ENCODE data around the gene CTSH. TPM values are rescaled to one million over a fixed set of nuclear protein-coding genes. Genes with fewer than 3 reads are reported as not detected.

Gene CTSH
- total and polyA plus RNA-seq, 2 experiments from 2014 or later: 19.7 to 19.9 TPM

DNA sequence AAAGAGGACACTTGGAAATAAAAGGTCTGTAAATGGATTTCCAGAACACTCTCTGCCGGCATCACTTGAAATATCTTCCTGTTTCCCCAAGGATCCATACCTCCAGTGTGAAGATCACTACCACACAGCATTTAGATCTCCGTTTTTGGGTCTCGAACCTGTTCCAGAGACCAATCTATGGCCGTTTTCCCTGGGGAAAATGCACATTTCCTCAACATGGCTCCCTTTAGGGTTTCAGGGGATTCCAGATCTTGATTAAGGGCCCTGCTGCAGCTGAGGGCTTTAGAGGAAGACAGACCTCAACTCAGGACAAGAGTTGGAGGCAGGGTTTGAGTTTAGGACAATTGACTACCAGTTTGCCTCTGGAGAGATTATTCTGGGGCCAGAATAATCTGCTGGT is 2.1 kb downstream of the CTSH start (continued):
- no peak for TF ChIP-seq ZNF114 (CRISPR knock-in tag; IDR thresholded peaks at IDR 0.05)
- TF ChIP-seq ETS1 (IDR thresholded peaks at IDR 0.05): no peak
- TF ChIP-seq CREB1 (CRISPR knock-in tag; IDR thresholded peaks at IDR 0.05; ENCODE audit: low read depth): no peak

GRCh38 chr15:78938658-78939488 is 6.0 kb downstream of the CTSH start:
- peaks cover 14% of the 10 kb centered on the region for H3K27me3 ChIP-seq (ENCODE audit: insufficient read depth)
- DNase-seq (ENCODE audit: low spot score) (no peak), ATAC-seq (no peak)
- TF ChIP-seq, protein P1, sequence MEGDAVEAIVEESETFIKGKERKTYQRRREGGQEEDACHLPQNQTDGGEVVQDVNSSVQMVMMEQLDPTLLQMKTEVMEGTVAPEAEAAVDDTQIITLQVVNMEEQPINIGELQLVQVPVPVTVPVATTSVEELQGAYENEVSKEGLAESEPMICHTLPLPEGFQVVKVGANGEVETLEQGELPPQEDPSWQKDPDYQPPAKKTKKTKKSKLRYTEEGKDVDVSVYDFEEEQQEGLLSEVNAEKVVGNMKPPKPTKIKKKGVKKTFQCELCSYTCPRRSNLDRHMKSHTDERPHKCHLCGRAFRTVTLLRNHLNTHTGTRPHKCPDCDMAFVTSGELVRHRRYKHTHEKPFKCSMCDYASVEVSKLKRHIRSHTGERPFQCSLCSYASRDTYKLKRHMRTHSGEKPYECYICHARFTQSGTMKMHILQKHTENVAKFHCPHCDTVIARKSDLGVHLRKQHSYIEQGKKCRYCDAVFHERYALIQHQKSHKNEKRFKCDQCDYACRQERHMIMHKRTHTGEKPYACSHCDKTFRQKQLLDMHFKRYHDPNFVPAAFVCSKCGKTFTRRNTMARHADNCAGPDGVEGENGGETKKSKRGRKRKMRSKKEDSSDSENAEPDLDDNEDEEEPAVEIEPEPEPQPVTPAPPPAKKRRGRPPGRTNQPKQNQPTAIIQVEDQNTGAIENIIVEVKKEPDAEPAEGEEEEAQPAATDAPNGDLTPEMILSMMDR (conservative IDR thresholded peaks at IDR 0.05; ENCODE audit: low read depth in 2 of 2): no peak
- no peak overlapping the region for H3K27ac ChIP-seq (ENCODE audit: low read depth)
- no peak overlapping the region for H3K4me3 ChIP-seq
- Mint-ChIP-seq H3K36me3 (ENCODE audit: low read depth) (no peaks in the 10 kb centered on the region; the same call in 2 of the 3 replicates), H3K27me3 (ENCODE audit: insufficient read depth, low read depth, poor library complexity) (peaks cover 12% of the 10 kb centered on the region), H3K9me3 (no peaks in the 10 kb centered on the region; the same call in 2 of the 3 replicates), H3K27ac (no peak overlapping the region), H3K4me1 (peaks cover under 1% of the 10 kb centered on the region; the same call in 2 of the 3 replicates), H3K4me3 (no peak overlapping the region)
- no peaks in the 10 kb centered on the region for H3K36me3 ChIP-seq (ENCODE audit: insufficient read depth)
- no peak overlapping the region for H2AFZ ChIP-seq
- no peaks in the 10 kb centered on the region for H4K20me1 ChIP-seq (replicated peaks; ENCODE audit: insufficient read depth)
- H3K79me2 ChIP-seq (replicated peaks; ENCODE audit: insufficient read depth): no peaks in the 10 kb centered on the region
- H3F3A ChIP-seq (replicated peaks; ENCODE audit: low read depth): no peaks in the 10 kb centered on the region
- H3K9me2 ChIP-seq (ENCODE audit: insufficient read depth): no peaks in the 10 kb centered on the region
- H3K4me1 ChIP-seq (ENCODE audit: insufficient read depth): no peaks in the 10 kb centered on the region
- H3K4me2 ChIP-seq: no peak overlapping the region

GRCh38 chr15:78937132-78937739 is 7.6 kb downstream of the CTSH start:
- Histone ChIP-seq H2AFZ (no peak overlapping the region), H3K9me2 (ENCODE audit: insufficient read depth) (no peaks in the 10 kb centered on the region), H3K79me2 (replicated peaks; ENCODE audit: insufficient read depth) (no peaks in the 10 kb centered on the region), H4K20me1 (replicated peaks; ENCODE audit: insufficient read depth) (no peaks in the 10 kb centered on the region), H3K27ac (ENCODE audit: low read depth) (no peak overlapping the region), H3K27me3 (ENCODE audit: insufficient read depth) (no peaks in the 10 kb centered on the region), H3K4me2 (no peak overlapping the region), H3K4me3 (no peak overlapping the region), H3F3A (replicated peaks; ENCODE audit: low read depth) (no peaks in the 10 kb centered on the region), H3K36me3 (ENCODE audit: insufficient read depth) (no peaks in the 10 kb centered on the region), H3K4me1 (ENCODE audit: insufficient read depth) (no peaks in the 10 kb centered on the region)
- TF ChIP-seq ETS1 (IDR thresholded peaks at IDR 0.05): no peak
- TF ChIP-seq POLR2AphosphoS5 (IDR thresholded peaks at IDR 0.05; ENCODE audit: low read depth): no peak
- no peak for TF ChIP-seq EZH2 (IDR thresholded peaks at IDR 0.05; ENCODE audit: low read depth, unreplicated experiment)
- ATAC-seq (peak; percentile 31; the same call in 2 of the 3 replicates), DNase-seq (ENCODE audit: low spot score) (no peak)
- H3K4me1 Mint-ChIP-seq: no peaks in the 10 kb centered on the region; the same call in 2 of the 3 replicates
- H3K36me3 Mint-ChIP-seq (ENCODE audit: low read depth): no peaks in the 10 kb centered on the region; the same call in 2 of the 3 replicates
- no peak overlapping the region for H3K27ac Mint-ChIP-seq
- H3K4me3 Mint-ChIP-seq: no peak overlapping the region
- no peaks in the 10 kb centered on the region for H3K9me3 Mint-ChIP-seq
- peaks cover 5% of the 10 kb centered on the region for H3K27me3 Mint-ChIP-seq (ENCODE audit: insufficient read depth, low read depth, poor library complexity)
